Smooth muscle cell (in vitro differentiated cells): ENCODE results near the gene TCFL5. TPM values are rescaled to one million over a fixed set of nuclear protein-coding genes. Genes with fewer than 3 reads are reported as not detected.
A peak's percentile ranks its signal among the peaks of the same experiment; 100 is the strongest.

ENCODE experiments used
- DNase-seq: peaks from one replicate; lab custom pipeline; 2025; ENCODE audit not compliant: unreplicated experiment; lab: John Stamatoyannopoulos, UW
- H2AFZ ChIP-seq: fragments of 200-600 bp; sonication (generic); 2 replicates; pipeline ENCODE4 v1.6.0; 2016; ENCODE audit warnings: antibody characterized with exemption, low read depth, mild to moderate bottlenecking
- H3F3A ChIP-seq: fragments of 200-600 bp; sonication (generic); 2 replicates; pipeline ENCODE4 v1.6.0; 2017; ENCODE audit warnings: antibody characterized with exemption, low read depth
- H3K27ac ChIP-seq: fragments of 200-600 bp; sonication (generic); 2 replicates; pipeline ENCODE4 v1.5.1; 2016; ENCODE audit warnings: low read depth, mild to moderate bottlenecking
- H3K27me3 ChIP-seq: fragments of 200-600 bp; sonication (generic); 2 replicates; pipeline ENCODE4 v1.6.1; 2016; ENCODE audit warnings: low read depth, mild to moderate bottlenecking
- H3K36me3 ChIP-seq: fragments of 200-600 bp; sonication (generic); 2 replicates; pipeline ENCODE4 v1.5.1; 2016; ENCODE audit warnings: low read depth
- H3K4me1 ChIP-seq: fragments of 200-600 bp; sonication (generic); 2 replicates; pipeline ENCODE4 v1.5.1; 2016; ENCODE audit warnings: low read depth
- H3K4me2 ChIP-seq: fragments of 200-600 bp; sonication (generic); 2 replicates; pipeline ENCODE4 v1.6.0; 2016; ENCODE audit warnings: mild to moderate bottlenecking
- H3K4me3 ChIP-seq: fragments of 200-600 bp; sonication (generic); 2 replicates; pipeline ENCODE4 v1.5.1; 2016; ENCODE audit warnings: mild to moderate bottlenecking
- H3K79me2 ChIP-seq: fragments of 200-600 bp; sonication (generic); 2 replicates; pipeline ENCODE4 v1.6.0; 2016; ENCODE audit warnings: low read depth, mild to moderate bottlenecking
- H3K9ac ChIP-seq: fragments of 200-600 bp; sonication (generic); 2 replicates; pipeline ENCODE4 v1.6.0; 2016; ENCODE audit warnings: low read depth
- H3K9me3 ChIP-seq: fragments of 200-600 bp; sonication (generic); replicated peaks from 2 replicates; pipeline ENCODE4 v1.5.1; 2016; ENCODE audit warnings: low read depth
- H4K20me1 ChIP-seq: fragments of 200-600 bp; sonication (generic); 2 replicates; pipeline ENCODE4 v1.6.0; 2016; ENCODE audit warnings: low read depth
- CTCF ChIP-seq: fragments of 200-600 bp; sonication (generic); IDR thresholded peaks from 2 replicates; pipeline ENCODE4 v1.5.1; 2017; ENCODE audit warnings: borderline replicate concordance, mild to moderate bottlenecking, antibody characterized with exemption; ENCODE audit not compliant: insufficient read depth, poor library complexity, severe bottlenecking
- WGBS: methylation state at CpG from one replicate; pipeline ENCODE4 v1.1.7; 2016; ENCODE audit warnings: low lambda C conversion rate; 5-methylcytosine and 5-hydroxymethylcytosine counted together
- polyA plus RNA-seq: library from polyadenylated mRNA; unstranded; fragments of >200 nt; fragmentation: Nextera tagmentation; extraction: Ambion mirVana; gene quantifications from 2 replicates; pipeline ENCODE4 v1.2.1, GENCODE V29; 2016
- total RNA-seq: library from RNA; depleted of rRNA; stranded (reverse); fragments of >200 nt; gene quantifications from 2 replicates; pipeline ENCODE4 v1.2.3, GENCODE V29; 2014

TCFL5 gene
- total and polyA plus RNA-seq, 2 experiments from 2014 or later = 9.5 to 12.5 TPM

GRCh38 chr20:62809530-62810428, 51.8 kb downstream of the TCFL5 start:
- H3K9ac ChIP-seq = no peak overlapping the region
- no peak for DNase-seq
- H3K4me3 ChIP-seq = no peak overlapping the region
- no peaks in the 10 kb centered on the region for H3K27me3 ChIP-seq
- TF ChIP-seq CTCF = no peak
- H3K9me3 ChIP-seq = no peaks in the 10 kb centered on the region
- H3K79me2 ChIP-seq = peaks cover 21% of the 10 kb centered on the region
- H2AFZ ChIP-seq = no peak overlapping the region
- H4K20me1 ChIP-seq = peaks cover 40% of the 10 kb centered on the region
- no peak overlapping the region for H3K27ac ChIP-seq
- no peaks in the 10 kb centered on the region for H3K36me3 ChIP-seq
- H3F3A ChIP-seq = no peaks in the 10 kb centered on the region
- 94% methylated on average over 20 of the region's 24 CpGs for WGBS
- H3K4me1 ChIP-seq = peaks cover 4% of the 10 kb centered on the region
- H3K4me2 ChIP-seq = no peak overlapping the region

GRCh38 chr20:62808211-62808865, 53.3 kb downstream of the TCFL5 start:
- H3F3A ChIP-seq = peaks cover 7% of the 10 kb centered on the region
- H3K4me1 ChIP-seq = peaks cover 4% of the 10 kb centered on the region
- H3K4me2 ChIP-seq = no peak overlapping the region
- H4K20me1 ChIP-seq = peaks cover 40% of the 10 kb centered on the region
- 47% methylated on average over 21 of the region's 21 CpGs for WGBS
- no peak overlapping the region for H2AFZ ChIP-seq
- H3K27me3 ChIP-seq = no peaks in the 10 kb centered on the region
- TF ChIP-seq CTCF = peak; percentile 96
- no peak overlapping the region for H3K9ac ChIP-seq
- no peak overlapping the region for H3K4me3 ChIP-seq
- DNase-seq = peak; percentile 45
- H3K79me2 ChIP-seq = peaks cover 21% of the 10 kb centered on the region
- H3K36me3 ChIP-seq = no peaks in the 10 kb centered on the region
- no peak overlapping the region for H3K27ac ChIP-seq
- no peaks in the 10 kb centered on the region for H3K9me3 ChIP-seq

- Histone ChIP-seq H3K4me2 (no peak overlapping the region), H3K79me2 (peaks cover 21% of the 10 kb centered on the region), H3F3A (peaks cover 7% of the 10 kb centered on the region), H4K20me1 (peaks cover 40% of the 10 kb centered on the region), H3K4me3 (no peak overlapping the region), H3K4me1 (peaks cover 4% of the 10 kb centered on the region), H2AFZ (no peak overlapping the region), H3K9me3 (no peaks in the 10 kb centered on the region), H3K27ac (no peak overlapping the region), H3K9ac (no peak overlapping the region), H3K36me3 (no peaks in the 10 kb centered on the region), H3K27me3 (no peaks in the 10 kb centered on the region)
- no peak for DNase-seq
- TF ChIP-seq CTCF = no peak
- WGBS = 93% methylated on average over 23 of the region's 23 CpGs
Observed at GRCh38 chr20:62807444-62808210, 54.0 kb downstream of the TCFL5 start.
